H1 (cell line): Measurements from ENCODE around the gene UBR7. TPM values are rescaled to one million over a fixed set of nuclear protein-coding genes. Genes with fewer than 3 reads are reported as not detected.
A peak's percentile ranks its signal among the peaks of the same experiment; 100 is the strongest.

Experiments used
- ASH2L ChIP-seq: fragments of 200-600, 300-600 bp; sonication (generic); IDR thresholded peaks from one replicate; pipeline ENCODE4 v1.7.1; 2017; ENCODE audit warnings: low read length
- CBX8 ChIP-seq: fragments of 300-800, 300-1000 bp; sonication (generic); IDR thresholded peaks from 2 replicates; pipeline ENCODE4 v1.7.1; 2016; ENCODE audit warnings: low read depth, low read length, borderline replicate concordance
- CHD7 ChIP-seq: fragments of 300-600 bp; sonication (generic); IDR thresholded peaks from 2 replicates; pipeline ENCODE4 v1.7.1; 2012; ENCODE audit warnings: low read length, moderate library complexity, mild to moderate bottlenecking, inconsistent platforms; ENCODE audit not compliant: insufficient replicate concordance
- CREB1 ChIP-seq: IDR thresholded peaks from 2 replicates; pipeline ENCODE4 v1.6.1; 2012; ENCODE audit warnings: inconsistent platforms
- PHF8 ChIP-seq: fragments of 200-600 bp; sonication (generic); conservative IDR thresholded peaks from 2 replicates; pipeline ENCODE4 v1.7.1; 2012; ENCODE audit warnings: low read depth, mild to moderate bottlenecking, inconsistent platforms, low read length, moderate library complexity
- POU5F1 ChIP-seq: IDR thresholded peaks from 2 replicates; pipeline ENCODE4 v1.6.1; 2011; ENCODE audit warnings: low read depth, mild to moderate bottlenecking, low read length, moderate library complexity
- SAP30 ChIP-seq: fragments of 300-600 bp; sonication (generic); IDR thresholded peaks from 2 replicates; pipeline ENCODE4 v1.7.1; 2012; ENCODE audit warnings: low read length, moderate library complexity, mild to moderate bottlenecking, inconsistent platforms; ENCODE audit not compliant: insufficient read depth, insufficient replicate concordance
- SIN3A ChIP-seq, 2 experiments: IDR thresholded peaks in 1 of 2; conservative IDR thresholded peaks in 1 of 2; 2 replicates each; pipeline ENCODE4 v1.6.1; 2011 to 2012; ENCODE audit warnings: low read length in 2 of 2, improper control_type of control experiment in 1 of 2, low read depth in 1 of 2, mild to moderate bottlenecking in 1 of 2
- SP1 ChIP-seq: IDR thresholded peaks from 2 replicates; pipeline ENCODE4 v1.6.1; 2011; ENCODE audit warnings: low read depth, low read length
- SRF ChIP-seq: IDR thresholded peaks from 2 replicates; pipeline ENCODE4 v1.6.1; 2011; ENCODE audit warnings: mild to moderate bottlenecking, low read depth, low read length, moderate library complexity
- polyA plus RNA-seq, 7 experiments: library from polyadenylated mRNA; depleted of rRNA in 3 of 7; stranded (reverse) in 5 of 7; unstranded in 2 of 7; fragments of >200 nt in 5 of 7; fragments of 200-250 nt in 2 of 7; gene quantifications; 1 replicate in 5 of 7; 2 replicates in 1 of 7; 4 replicates in 1 of 7; pipeline versions ENCODE4 v1.2.1 to v1.2.3, GENCODE V29; 2011 to 2013; ENCODE audit warnings: missing spikeins in 2 of 7, mixed read lengths in 2 of 7
- total RNA-seq: library from RNA; stranded (reverse); fragmentation: NEBNext Ultra II Directional; extraction: Animal tissue kit (Norgen Biotek cat#: 25700); gene quantifications from 2 replicates; pipeline ENCODE4 v1.2.1, GENCODE V29; 2021

UBR7 gene
- total and polyA plus RNA-seq, 2 of the 8 experiments (the other 6 are each of a cell fraction or from before 2014, with no cell fraction given) = 20.1 to 28.4 TPM

GRCh38 chr14:93160353-93160801 is 46.7 kb upstream of the UBR7 start (continued):
- TF ChIP-seq CHD7 = no peak
- TF ChIP-seq SP1 = 0 out of 2 replicates have a peak, but pooled peaks have one; percentile 44
- no peak for TF ChIP-seq CREB1
- TF ChIP-seq ASH2L = peak; percentile 58
- no peak for TF ChIP-seq CBX8
- no peak for TF ChIP-seq PHF8
- TF ChIP-seq POU5F1 = no peak
- no peak for TF ChIP-seq SAP30
- no peak for TF ChIP-seq SIN3A (conservative IDR thresholded peaks at IDR 0.05 in 1 of 2, IDR thresholded peaks at IDR 0.05 in 1 of 2; ENCODE audit: low read depth in 1 of 2, low read length in 2 of 2)
- TF ChIP-seq SRF = no peak
